Measurements from ENCODE around the gene MAML2. TPM values are rescaled to one million over a fixed set of nuclear protein-coding genes. Genes with fewer than 3 reads are reported as not detected.
"Not testable (repeated sequence)": the region's sequence is repeated elsewhere in the genome, so short reads cannot be mapped to it uniquely, and the experiment has no call there.

The MAML2 gene
- total and polyA plus RNA-seq, 2 experiments from 2014 or later: 4.7 to 15.3 TPM

DNA sequence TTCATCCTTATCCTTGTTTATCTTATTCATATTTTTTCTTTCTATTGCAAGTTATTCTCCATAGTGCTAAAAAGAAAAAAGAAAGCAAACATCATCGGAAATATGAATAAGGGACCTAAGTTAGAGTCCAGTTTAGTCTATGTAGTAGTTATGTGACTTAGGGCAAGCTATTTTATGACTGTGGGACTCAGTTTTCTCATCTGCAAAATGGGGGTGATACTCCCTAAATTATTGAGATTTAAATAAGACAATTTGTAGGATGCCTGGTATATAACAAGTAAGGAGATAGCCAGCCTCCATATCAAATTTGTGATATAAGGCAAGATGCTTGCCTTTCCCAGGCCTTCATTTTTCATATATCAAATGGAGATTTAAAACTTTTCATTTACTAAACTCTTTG lies 69.5 kb downstream of the MAML2 start:
- H3K4me2 ChIP-seq: peak overlapping the region; percentile 62
- TF ChIP-seq EZH2 (IDR thresholded peaks at IDR 0.05; ENCODE audit: borderline replicate concordance) (no peak), CTCF (IDR thresholded peaks at IDR 0.05; ENCODE audit: poor library complexity) (no peak), EZH2phosphoT487 (IDR thresholded peaks at IDR 0.05; ENCODE audit: low read depth, severe bottlenecking, unreplicated experiment) (no peak)
- H2AFZ ChIP-seq: no peak overlapping the region
- no peaks in the 10 kb centered on the region for H3K36me3 ChIP-seq (replicated peaks; ENCODE audit: insufficient read depth, low read depth)
- H3K4me3 ChIP-seq: no peak overlapping the region
- peak overlapping the region; percentile 86 for H3K27ac ChIP-seq
- H3K9me3 ChIP-seq (ENCODE audit: low read depth): no peaks in the 10 kb centered on the region
- H3K27me3 ChIP-seq: no peaks in the 10 kb centered on the region
- H3K79me2 ChIP-seq: peaks cover 50% of the 10 kb centered on the region
- no peaks in the 10 kb centered on the region for H3K9me2 ChIP-seq (replicated peaks; ENCODE audit: insufficient read depth)
- no peak for DNase-seq (ENCODE audit: low spot score)
- 96% methylated on average over 1 of the region's 1 CpG for WGBS (ENCODE audit: low lambda C conversion rate, missing lambda C conversion rate)
- peaks cover 35% of the 10 kb centered on the region for H3K4me1 ChIP-seq (ENCODE audit: insufficient read depth)
- no peaks in the 10 kb centered on the region for H4K20me1 ChIP-seq (ENCODE audit: insufficient read depth, poor library complexity, severe bottlenecking)

DNA sequence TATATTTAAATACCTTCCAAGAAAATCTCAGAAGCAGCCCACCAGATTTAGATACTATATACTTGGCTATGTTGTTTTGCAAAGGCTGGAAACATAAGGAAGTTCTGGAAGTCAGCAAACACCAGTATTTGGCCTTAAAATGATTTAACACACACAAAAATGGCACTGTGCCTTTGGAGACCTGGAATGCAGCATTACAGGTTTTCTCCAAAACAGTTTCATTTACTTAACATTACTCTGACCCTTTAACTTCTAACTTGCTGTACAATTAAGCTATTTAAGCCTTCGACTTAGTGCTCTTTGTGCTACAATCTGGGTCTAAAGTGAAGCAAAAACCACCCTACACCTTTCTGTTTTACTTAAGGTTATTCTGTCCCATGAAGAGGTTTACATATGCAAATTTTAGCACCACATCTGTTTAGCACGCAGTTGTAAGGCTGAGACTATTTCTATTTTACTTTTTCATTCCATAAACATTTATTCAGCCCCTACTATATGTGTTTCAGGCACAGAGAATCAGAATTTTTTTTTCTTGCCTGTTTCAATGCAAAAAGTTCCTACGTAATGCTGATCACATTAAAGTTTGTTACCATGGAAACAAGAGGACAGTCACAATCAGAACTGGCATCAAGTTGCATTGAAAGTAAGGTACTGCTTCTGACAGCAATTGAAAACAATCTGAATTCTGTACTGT lies 70.3 kb downstream of the MAML2 start:
- no peaks in the 10 kb centered on the region for H4K20me1 ChIP-seq (ENCODE audit: insufficient read depth, poor library complexity, severe bottlenecking)
- H3K36me3 ChIP-seq (replicated peaks; ENCODE audit: insufficient read depth, low read depth): no peaks in the 10 kb centered on the region
- H3K79me2 ChIP-seq: peaks cover 55% of the 10 kb centered on the region
- H3K27me3 ChIP-seq: no peaks in the 10 kb centered on the region
- TF ChIP-seq EZH2 (IDR thresholded peaks at IDR 0.05; ENCODE audit: borderline replicate concordance): no peak
- no peak for TF ChIP-seq CTCF (IDR thresholded peaks at IDR 0.05; ENCODE audit: poor library complexity)
- TF ChIP-seq EZH2phosphoT487 (IDR thresholded peaks at IDR 0.05; ENCODE audit: low read depth, severe bottlenecking, unreplicated experiment): no peak
- H3K4me2 ChIP-seq: peak overlapping the region; percentile 62
- WGBS (ENCODE audit: low lambda C conversion rate, missing lambda C conversion rate): 27% methylated on average over 3 of the region's 3 CpGs
- peak; percentile 25 for DNase-seq (ENCODE audit: low spot score)
- peak overlapping the region; percentile 86 for H3K27ac ChIP-seq
- no peak overlapping the region for H2AFZ ChIP-seq
- H3K4me3 ChIP-seq: no peak overlapping the region
- H3K4me1 ChIP-seq (ENCODE audit: insufficient read depth): peaks cover 26% of the 10 kb centered on the region
- no peaks in the 10 kb centered on the region for H3K9me3 ChIP-seq (ENCODE audit: low read depth)
- no peaks in the 10 kb centered on the region for H3K9me2 ChIP-seq (replicated peaks; ENCODE audit: insufficient read depth)

GRCh38 chr11:96271777-96272176 lies 71.2 kb downstream of the MAML2 start:
- peaks cover 23% of the 10 kb centered on the region for H3K4me1 ChIP-seq (ENCODE audit: insufficient read depth)
- no peak for DNase-seq (ENCODE audit: low spot score)
- H2AFZ ChIP-seq: no peak overlapping the region
- no peak overlapping the region for H3K4me2 ChIP-seq
- peak overlapping the region; percentile 86 for H3K27ac ChIP-seq
- no peaks in the 10 kb centered on the region for H3K27me3 ChIP-seq
- H3K79me2 ChIP-seq: peaks cover 64% of the 10 kb centered on the region
- no peaks in the 10 kb centered on the region for H3K9me2 ChIP-seq (replicated peaks; ENCODE audit: insufficient read depth)
- no peak overlapping the region for H3K4me3 ChIP-seq
- H4K20me1 ChIP-seq (ENCODE audit: insufficient read depth, poor library complexity, severe bottlenecking): no peaks in the 10 kb centered on the region
- no peaks in the 10 kb centered on the region for H3K36me3 ChIP-seq (replicated peaks; ENCODE audit: insufficient read depth, low read depth)
- 98% methylated on average over 4 of the region's 4 CpGs for WGBS (ENCODE audit: low lambda C conversion rate, missing lambda C conversion rate)
- H3K9me3 ChIP-seq (ENCODE audit: low read depth): no peaks in the 10 kb centered on the region
- no peak for TF ChIP-seq EZH2phosphoT487 (IDR thresholded peaks at IDR 0.05; ENCODE audit: low read depth, severe bottlenecking, unreplicated experiment)
- no peak for TF ChIP-seq CTCF (IDR thresholded peaks at IDR 0.05; ENCODE audit: poor library complexity)
- TF ChIP-seq EZH2 (IDR thresholded peaks at IDR 0.05; ENCODE audit: borderline replicate concordance): no peak

DNA sequence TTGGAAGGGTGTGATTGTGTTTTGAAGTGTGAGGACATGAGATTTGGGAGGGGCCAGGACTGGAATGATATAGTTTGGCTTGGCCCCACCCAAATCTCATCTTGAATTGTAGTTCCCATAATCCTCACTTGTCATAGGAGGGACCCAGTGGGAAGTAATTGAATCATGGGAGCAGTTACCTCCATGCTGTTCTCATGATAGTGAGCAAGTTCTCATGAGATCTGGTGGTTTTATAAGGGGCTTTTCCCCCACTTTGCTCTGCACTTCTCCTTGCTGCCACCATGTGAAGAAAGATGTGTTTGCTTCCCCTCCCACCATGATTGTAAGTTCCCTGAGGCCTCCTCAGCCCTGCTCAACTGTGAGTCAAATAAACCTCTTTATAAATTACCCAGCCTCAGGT lies 71.6 kb downstream of the MAML2 start:
- Histone ChIP-seq H3K27ac (peak overlapping the region; percentile 86), H3K79me2 (peaks cover 67% of the 10 kb centered on the region), H3K4me1 (ENCODE audit: insufficient read depth) (peaks cover 19% of the 10 kb centered on the region)
- not testable (repeated sequence) for H4K20me1 ChIP-seq (ENCODE audit: insufficient read depth, poor library complexity, severe bottlenecking); H2AFZ ChIP-seq; H3K4me2 ChIP-seq; DNase-seq (ENCODE audit: low spot score); H3K27me3 ChIP-seq; H3K9me3 ChIP-seq (ENCODE audit: low read depth); H3K9me2 ChIP-seq (replicated peaks; ENCODE audit: insufficient read depth); H3K4me3 ChIP-seq; H3K36me3 ChIP-seq (replicated peaks; ENCODE audit: insufficient read depth, low read depth)

DNA sequence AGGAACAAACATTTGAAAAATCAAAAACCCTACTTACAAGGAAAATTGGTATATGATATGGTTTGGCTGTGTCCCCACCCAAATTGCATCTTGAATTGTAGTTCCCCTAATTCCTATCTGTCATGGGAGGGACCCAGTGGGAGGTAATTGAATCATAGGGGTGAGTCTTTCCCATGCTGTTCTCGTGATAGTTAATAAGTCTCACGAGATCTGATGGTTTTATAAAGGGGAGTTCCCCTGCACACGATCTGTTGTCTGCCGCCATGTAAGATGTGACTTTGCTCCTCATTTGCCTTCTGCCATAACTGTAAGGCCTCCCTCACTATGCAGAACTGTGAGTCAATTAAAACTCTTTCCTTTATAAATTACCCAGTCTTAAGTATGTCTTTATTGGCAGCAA lies 74.5 kb downstream of the MAML2 start:
- H4K20me1 ChIP-seq (ENCODE audit: insufficient read depth, poor library complexity, severe bottlenecking); H3K9me2 ChIP-seq (replicated peaks; ENCODE audit: insufficient read depth); DNase-seq (ENCODE audit: low spot score); H3K4me2 ChIP-seq; H3K4me3 ChIP-seq; H3K27me3 ChIP-seq; H2AFZ ChIP-seq; H3K27ac ChIP-seq; H3K36me3 ChIP-seq (replicated peaks; ENCODE audit: insufficient read depth, low read depth); H3K9me3 ChIP-seq (ENCODE audit: low read depth): not testable (repeated sequence)
- 96% methylated on average over 4 of the region's 4 CpGs for WGBS (ENCODE audit: low lambda C conversion rate, missing lambda C conversion rate)
- Histone ChIP-seq H3K4me1 (ENCODE audit: insufficient read depth) (peaks cover 18% of the 10 kb centered on the region), H3K79me2 (peaks cover 61% of the 10 kb centered on the region)

Measured in hepatocyte (in vitro differentiated cells).